HFF-Myc (cell line): Measurements from ENCODE around the gene MAPK12.
"Not testable (repeated sequence)": the region's sequence is repeated elsewhere in the genome, so short reads cannot be mapped to it uniquely, and the experiment has no call there.

Experiments
- DNase-seq: peaks from one replicate; pipeline ENCODE4 v3.0.0-alpha.2; 2011; ENCODE audit warnings: low read depth; ENCODE audit errors: extremely low read depth
- H3K4me3 ChIP-seq: replicated peaks from 2 replicates; pipeline ENCODE4 v1.5.1; 2011; ENCODE audit warnings: low read depth, mild to moderate bottlenecking, control low read depth, low read length
- TF ChIP-seq, protein P1 (sequence below): IDR thresholded peaks from 2 replicates; pipeline ENCODE4 v1.5.1; 2012; ENCODE audit warnings: mild to moderate bottlenecking, low read depth, low read length, control low read depth; ENCODE audit errors: missing control alignments

The MAPK12 gene

GRCh38 chr22:50275181-50276055 is 13.9 kb upstream of the MAPK12 start:
- TF ChIP-seq, protein P1, sequence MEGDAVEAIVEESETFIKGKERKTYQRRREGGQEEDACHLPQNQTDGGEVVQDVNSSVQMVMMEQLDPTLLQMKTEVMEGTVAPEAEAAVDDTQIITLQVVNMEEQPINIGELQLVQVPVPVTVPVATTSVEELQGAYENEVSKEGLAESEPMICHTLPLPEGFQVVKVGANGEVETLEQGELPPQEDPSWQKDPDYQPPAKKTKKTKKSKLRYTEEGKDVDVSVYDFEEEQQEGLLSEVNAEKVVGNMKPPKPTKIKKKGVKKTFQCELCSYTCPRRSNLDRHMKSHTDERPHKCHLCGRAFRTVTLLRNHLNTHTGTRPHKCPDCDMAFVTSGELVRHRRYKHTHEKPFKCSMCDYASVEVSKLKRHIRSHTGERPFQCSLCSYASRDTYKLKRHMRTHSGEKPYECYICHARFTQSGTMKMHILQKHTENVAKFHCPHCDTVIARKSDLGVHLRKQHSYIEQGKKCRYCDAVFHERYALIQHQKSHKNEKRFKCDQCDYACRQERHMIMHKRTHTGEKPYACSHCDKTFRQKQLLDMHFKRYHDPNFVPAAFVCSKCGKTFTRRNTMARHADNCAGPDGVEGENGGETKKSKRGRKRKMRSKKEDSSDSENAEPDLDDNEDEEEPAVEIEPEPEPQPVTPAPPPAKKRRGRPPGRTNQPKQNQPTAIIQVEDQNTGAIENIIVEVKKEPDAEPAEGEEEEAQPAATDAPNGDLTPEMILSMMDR: no peak
- DNase-seq: no peak
- no peak overlapping the region for H3K4me3 ChIP-seq

DNA sequence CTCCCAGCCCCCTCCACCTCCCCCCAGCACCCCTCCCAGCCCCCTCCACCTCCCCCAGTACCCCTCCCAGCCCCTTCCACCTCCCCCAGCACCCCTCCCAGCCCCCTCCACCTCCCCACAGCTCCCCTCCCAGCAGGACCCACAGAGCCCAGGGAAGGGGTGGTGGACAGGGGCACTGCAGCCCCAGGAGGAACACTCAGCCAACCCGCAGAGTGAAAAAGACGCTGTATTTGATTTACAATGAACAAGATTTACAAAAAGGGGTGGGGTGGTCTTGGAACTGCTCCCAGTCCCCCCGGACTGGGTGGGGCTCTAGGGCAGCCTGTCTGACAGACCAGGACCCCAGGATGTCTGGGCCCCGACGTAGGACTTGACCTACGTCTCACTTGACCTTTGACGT is 13.3 kb upstream of the MAPK12 start:
- DNase-seq: no peak
- TF ChIP-seq, protein P1: no peak
- H3K4me3 ChIP-seq: no peak overlapping the region

DNA sequence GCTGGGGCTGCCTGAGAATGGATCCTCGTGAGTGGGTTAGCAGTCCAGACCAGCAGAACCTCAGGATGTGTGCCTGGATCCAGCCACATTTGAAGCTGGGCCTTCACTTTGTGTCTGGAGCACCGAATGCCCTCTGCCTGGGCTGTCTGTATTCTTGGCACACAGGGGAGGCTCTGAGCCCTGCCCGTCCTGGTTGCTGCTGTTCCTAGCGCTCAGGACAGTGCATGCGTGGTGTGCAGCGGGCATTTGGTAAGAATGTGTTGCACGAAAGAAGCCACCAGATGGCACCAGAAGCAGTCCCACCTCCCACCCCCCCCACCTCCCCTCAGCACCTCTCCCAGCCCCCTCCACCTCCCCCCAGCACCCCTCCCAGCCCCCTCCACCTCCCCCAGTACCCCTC is 12.8 kb upstream of the MAPK12 start:
- no peak overlapping the region for H3K4me3 ChIP-seq
- DNase-seq: no peak
- TF ChIP-seq, protein P1: peak; percentile 19

DNA sequence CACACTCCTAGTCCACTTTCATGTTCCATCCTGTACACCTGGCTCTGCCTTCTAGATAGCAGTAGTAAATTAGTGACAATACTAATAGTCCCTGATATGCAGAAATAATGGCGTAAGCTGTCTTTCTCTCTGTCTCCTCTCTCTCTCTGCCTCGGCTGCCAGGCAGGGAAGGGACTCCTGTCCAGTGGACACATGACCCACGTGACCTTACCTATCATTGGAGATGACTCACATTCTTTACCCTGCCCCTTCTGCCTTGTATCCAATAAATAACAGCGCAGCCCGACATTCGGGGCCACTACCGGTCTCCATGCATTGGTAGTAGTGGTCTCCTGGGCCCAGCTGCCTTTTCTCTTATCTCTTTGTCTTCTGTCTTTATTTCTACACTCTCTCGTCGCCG is 12.3 kb upstream of the MAPK12 start:
- not testable (repeated sequence) for DNase-seq, H3K4me3 ChIP-seq

DNA sequence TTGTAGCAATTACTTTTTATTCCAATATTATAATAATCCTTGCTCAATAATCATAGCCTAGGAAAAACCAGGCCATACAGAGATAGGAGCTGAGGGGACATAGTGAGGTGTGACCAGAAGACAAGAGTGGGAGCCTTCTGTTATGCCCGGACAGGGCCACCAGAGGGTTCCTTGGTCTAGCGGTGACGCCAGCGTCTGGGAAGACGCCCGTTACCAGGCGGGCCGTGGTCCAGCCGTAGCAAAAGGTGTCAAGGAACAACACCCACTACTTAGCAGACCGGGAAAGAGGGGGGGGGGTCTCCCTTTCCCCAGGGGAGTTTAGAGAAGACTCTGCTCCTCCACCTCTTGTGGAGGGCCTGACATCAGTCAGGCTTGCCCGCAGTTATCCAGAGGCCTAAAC is 11.9 kb upstream of the MAPK12 start:
- H3K4me3 ChIP-seq, DNase-seq: not testable (repeated sequence)

DNA sequence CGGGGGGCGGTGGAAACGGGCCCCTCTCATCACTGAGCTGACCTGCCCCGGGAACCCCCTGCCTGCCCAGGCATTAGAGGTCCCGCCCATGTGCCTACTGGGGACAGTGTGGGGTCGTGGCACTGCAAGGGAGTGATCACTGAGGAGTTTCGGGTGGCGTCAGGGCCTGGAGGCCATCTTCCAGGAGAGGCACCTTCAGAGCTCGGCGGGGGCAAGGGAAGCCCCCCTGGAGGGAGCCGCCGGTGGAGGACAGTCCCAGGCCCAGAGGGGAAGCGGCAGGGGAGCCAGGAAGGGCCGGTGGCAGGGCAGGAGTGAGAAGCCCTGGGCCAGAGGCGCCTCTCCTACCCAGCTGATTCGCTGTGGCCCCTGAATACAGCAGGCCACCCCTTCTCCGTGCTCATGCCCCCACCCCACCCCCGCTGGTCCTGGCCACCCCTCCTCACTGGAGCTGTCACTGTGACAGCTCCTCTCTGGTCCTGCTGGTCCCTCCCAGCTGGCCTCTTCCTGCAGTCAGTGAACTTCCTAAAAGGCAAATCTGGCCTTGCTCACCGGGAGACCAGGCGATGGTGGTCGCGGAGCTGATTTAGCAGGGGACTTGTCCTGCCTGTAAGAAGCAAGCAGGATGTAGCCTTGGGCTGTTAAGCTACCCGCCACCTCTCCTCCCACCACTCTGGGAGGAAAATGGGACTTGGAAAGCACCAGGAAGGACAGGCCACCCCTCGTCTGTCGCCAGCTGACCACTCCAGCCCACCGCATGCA is 10.7 kb upstream of the MAPK12 start:
- H3K4me3 ChIP-seq: no peak overlapping the region
- DNase-seq: no peak
- TF ChIP-seq, protein P1: no peak

DNA sequence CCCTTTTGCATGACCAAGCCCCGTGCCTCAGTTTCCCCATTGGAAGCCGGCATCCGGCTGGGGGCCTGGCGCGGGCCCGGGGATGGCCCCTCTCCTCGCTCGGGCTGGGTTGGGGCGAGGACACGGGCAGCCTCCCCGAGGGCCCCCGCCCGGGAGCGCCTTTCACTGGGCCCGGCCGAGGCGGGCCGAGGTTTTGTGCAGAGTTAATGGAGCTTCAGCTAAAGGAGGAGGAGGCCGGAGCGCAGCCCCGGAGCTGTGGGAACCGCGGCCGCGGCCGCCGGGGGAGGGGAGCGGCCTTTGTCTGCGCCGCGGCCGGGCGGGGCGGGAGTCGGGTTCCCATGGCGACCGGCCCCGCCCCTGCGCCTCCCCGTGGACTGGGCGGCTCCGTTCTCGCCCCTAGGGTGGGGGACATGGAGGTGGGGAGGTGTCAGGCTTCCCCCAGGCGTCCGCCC is 10.1 kb upstream of the MAPK12 start:
- TF ChIP-seq, protein P1: no peak
- peak overlapping the region; percentile 18; the same call in 1 of the 2 replicates for H3K4me3 ChIP-seq
- no peak for DNase-seq
